IgD-negative memory B cell (primary cell): ENCODE results near the gene ZNF521. TPM values are rescaled to one million over a fixed set of nuclear protein-coding genes. Genes with fewer than 3 reads are reported as not detected.

Experiments used
- H3K27ac Mint-ChIP-seq, 3 donors: one replicate each; pipeline ENCODE4 v1.8.0; 2020 to 2022; ENCODE audit warnings: mild to moderate bottlenecking in 3 of 3, mixed read lengths in 3 of 3, moderate library complexity in 1 of 3
- H3K27me3 Mint-ChIP-seq: one replicate; pipeline ENCODE4 v1.8.0; 2021; ENCODE audit warnings: mixed read lengths
- H3K36me3 Mint-ChIP-seq: one replicate; pipeline ENCODE4 v1.8.0; 2020; ENCODE audit warnings: mild to moderate bottlenecking, mixed read lengths
- H3K4me1 Mint-ChIP-seq, 3 donors: one replicate each; pipeline ENCODE4 v1.8.0; 2020 to 2022; ENCODE audit warnings: mixed read lengths in 3 of 3, mild to moderate bottlenecking in 1 of 3
- H3K4me3 Mint-ChIP-seq, 4 donors: one replicate each; pipeline ENCODE4 v1.8.0; 2020 to 2022; ENCODE audit warnings: mild to moderate bottlenecking in 4 of 4, mixed read lengths in 4 of 4, moderate library complexity in 3 of 4
- H3K9me3 Mint-ChIP-seq, 3 donors: one replicate each; pipeline ENCODE4 v1.8.0; 2020 to 2021; ENCODE audit warnings: mixed read lengths in 3 of 3, mild to moderate bottlenecking in 1 of 3
- polyA plus RNA-seq: library from polyadenylated mRNA; unstranded; fragments of 300-500 nt; fragmentation: Illumina TruSeq; gene quantifications from one replicate; pipeline ENCODE4 v1.2.3, GENCODE V29; 2021

ZNF521 gene
- not detected for polyA plus RNA-seq

GRCh38 chr18:25351777-25352628 lies at the start of gene ZNF521:
ZNF521 (minus strand) TSS chr18:25352166; CDS start chr18:25350946, 1,220 bp downstream.
- H3K27me3 Mint-ChIP-seq, result peaks cover 24% of the 10 kb centered on the region
- peaks cover 0 to 11% (median 2%) of the 10 kb centered on the region in 3 donors for H3K9me3 Mint-ChIP-seq

GRCh38 chr18:25399554-25399953 lies 47.6 kb upstream of the ZNF521 start:
- peaks cover 0 to 10% (median 9%) of the 10 kb centered on the region in 3 donors for H3K9me3 Mint-ChIP-seq
- no peaks in the 10 kb centered on the region for H3K27me3 Mint-ChIP-seq
- no peaks in the 10 kb centered on the region for H3K36me3 Mint-ChIP-seq
- H3K4me3 Mint-ChIP-seq, result no peak overlapping the region
- peaks cover 0 to 2% (median 0%) of the 10 kb centered on the region in 3 donors for H3K4me1 Mint-ChIP-seq
- no peak overlapping the region for H3K27ac Mint-ChIP-seq

More at GRCh38 chr18:25351777-25352628, at the start of gene ZNF521:
- peaks cover 0 to 9% (median 7%) of the 10 kb centered on the region in 3 donors for H3K4me1 Mint-ChIP-seq
- peak within 1 kb of the TSS; percentile 75 to 91 (median 83) for H3K4me3 Mint-ChIP-seq
- H3K27ac Mint-ChIP-seq, result peak within 1 kb of the TSS in 2 of 3 donors; percentile 81 to 92
- no peaks in the 10 kb centered on the region for H3K36me3 Mint-ChIP-seq

GRCh38 chr18:25392192-25392591 lies 40.2 kb upstream of the ZNF521 start:
- Mint-ChIP-seq H3K27me3 (peaks cover 6% of the 10 kb centered on the region), H3K27ac (no peak overlapping the region), H3K9me3 (peaks cover 8 to 19% (median 10%) of the 10 kb centered on the region in 3 donors), H3K4me1 (no peaks in the 10 kb centered on the region), H3K36me3 (no peaks in the 10 kb centered on the region), H3K4me3 (no peak overlapping the region)

GRCh38 chr18:25373432-25374179 lies 21.6 kb upstream of the ZNF521 start:
- no peaks in the 10 kb centered on the region for H3K4me1 Mint-ChIP-seq
- H3K9me3 Mint-ChIP-seq, result no peaks in the 10 kb centered on the region
- no peak overlapping the region for H3K27ac Mint-ChIP-seq
- H3K4me3 Mint-ChIP-seq, result no peak overlapping the region
- H3K36me3 Mint-ChIP-seq, result no peaks in the 10 kb centered on the region
- peaks cover 2% of the 10 kb centered on the region for H3K27me3 Mint-ChIP-seq

- H3K9me3 Mint-ChIP-seq, result no peaks in the 10 kb centered on the region
- peaks cover 2% of the 10 kb centered on the region for H3K27me3 Mint-ChIP-seq
- no peaks in the 10 kb centered on the region for H3K4me1 Mint-ChIP-seq
- no peaks in the 10 kb centered on the region for H3K36me3 Mint-ChIP-seq
- H3K4me3 Mint-ChIP-seq, result no peak overlapping the region
- H3K27ac Mint-ChIP-seq, result no peak overlapping the region
These were observed 18.4 kb upstream of the ZNF521 start for GRCh38 chr18:25370391-25370790.

GRCh38 chr18:25365242-25365641 lies 13.3 kb upstream of the ZNF521 start:
- no peaks in the 10 kb centered on the region for H3K4me1 Mint-ChIP-seq
- no peak overlapping the region for H3K27ac Mint-ChIP-seq
- H3K4me3 Mint-ChIP-seq, result no peak overlapping the region
- H3K36me3 Mint-ChIP-seq, result no peaks in the 10 kb centered on the region
- peaks cover 3% of the 10 kb centered on the region for H3K27me3 Mint-ChIP-seq
- H3K9me3 Mint-ChIP-seq, result peaks cover 0 to 2% (median 0%) of the 10 kb centered on the region in 3 donors

GRCh38 chr18:25364732-25365131 lies 12.8 kb upstream of the ZNF521 start:
- Mint-ChIP-seq H3K4me1 (no peaks in the 10 kb centered on the region), H3K27me3 (peaks cover 3% of the 10 kb centered on the region), H3K4me3 (no peak overlapping the region), H3K36me3 (no peaks in the 10 kb centered on the region), H3K9me3 (peaks cover 0 to 2% (median 0%) of the 10 kb centered on the region in 3 donors), H3K27ac (no peak overlapping the region)

- H3K27me3 Mint-ChIP-seq, result peaks cover 7% of the 10 kb centered on the region
- H3K36me3 Mint-ChIP-seq, result no peaks in the 10 kb centered on the region
- H3K4me3 Mint-ChIP-seq, result no peak overlapping the region
- H3K4me1 Mint-ChIP-seq, result no peaks in the 10 kb centered on the region
- peaks cover 0 to 2% (median 0%) of the 10 kb centered on the region in 3 donors for H3K9me3 Mint-ChIP-seq
- no peak overlapping the region for H3K27ac Mint-ChIP-seq
These were observed 8.4 kb upstream of the ZNF521 start for GRCh38 chr18:25360301-25360899.

- Mint-ChIP-seq H3K9me3 (peaks cover 0 to 8% (median 2%) of the 10 kb centered on the region in 3 donors), H3K27ac (peak overlapping the region in 1 of 3 donors; percentile 81), H3K4me3 (peak overlapping the region in 1 of 4 donors; percentile 75), H3K36me3 (no peaks in the 10 kb centered on the region), H3K27me3 (peaks cover 22% of the 10 kb centered on the region), H3K4me1 (peaks cover 0 to 9% (median 7%) of the 10 kb centered on the region in 3 donors)
These were observed 1.1 kb upstream of the ZNF521 start for GRCh38 chr18:25353080-25353479.

- peak overlapping the region in 1 of 3 donors; percentile 81 for H3K27ac Mint-ChIP-seq
These were observed 651 bp upstream of the ZNF521 start for GRCh38 chr18:25352629-25353005.

GRCh38 chr18:25351280-25351775 lies 638 bp downstream of the ZNF521 start:
- H3K27ac Mint-ChIP-seq, result peak overlapping the region in 2 of 3 donors; percentile 81 to 92
- H3K4me3 Mint-ChIP-seq, result peak overlapping the region; percentile 43 to 91 (median 83)
- H3K27me3 Mint-ChIP-seq, result peaks cover 28% of the 10 kb centered on the region
- no peaks in the 10 kb centered on the region for H3K36me3 Mint-ChIP-seq
- H3K4me1 Mint-ChIP-seq, result peaks cover 0 to 9% (median 7%) of the 10 kb centered on the region in 3 donors
- H3K9me3 Mint-ChIP-seq, result peaks cover 0 to 11% (median 2%) of the 10 kb centered on the region in 3 donors

More at GRCh38 chr18:25352629-25353005, 651 bp upstream of the ZNF521 start:
- no peaks in the 10 kb centered on the region for H3K36me3 Mint-ChIP-seq
- peaks cover 0 to 9% (median 7%) of the 10 kb centered on the region in 3 donors for H3K4me1 Mint-ChIP-seq
- H3K27me3 Mint-ChIP-seq, result peaks cover 22% of the 10 kb centered on the region
- H3K4me3 Mint-ChIP-seq, result peak overlapping the region in 3 of 4 donors; percentile 66 to 79 (median 75)
- H3K9me3 Mint-ChIP-seq, result peaks cover 0 to 8% (median 2%) of the 10 kb centered on the region in 3 donors

- H3K9me3 Mint-ChIP-seq, result peaks cover 0 to 11% (median 2%) of the 10 kb centered on the region in 3 donors
- H3K36me3 Mint-ChIP-seq, result no peaks in the 10 kb centered on the region
- peaks cover 0 to 9% (median 7%) of the 10 kb centered on the region in 3 donors for H3K4me1 Mint-ChIP-seq
- peak overlapping the region; percentile 43 to 93 (median 86) for H3K4me3 Mint-ChIP-seq
- peak overlapping the region; percentile 27 to 92 (median 80) for H3K27ac Mint-ChIP-seq
- peaks cover 28% of the 10 kb centered on the region for H3K27me3 Mint-ChIP-seq
These were observed 1.3 kb downstream of the ZNF521 start for GRCh38 chr18:25350489-25351251.

GRCh38 chr18:25349926-25350487 lies 2.0 kb downstream of the ZNF521 start:
- Mint-ChIP-seq H3K4me1 (peaks cover 0 to 9% (median 7%) of the 10 kb centered on the region in 3 donors), H3K27ac (peak overlapping the region in 1 of 3 donors; percentile 92), H3K9me3 (peaks cover 0 to 11% (median 2%) of the 10 kb centered on the region in 3 donors), H3K36me3 (no peaks in the 10 kb centered on the region), H3K4me3 (peak overlapping the region; percentile 43 to 93 (median 82)), H3K27me3 (peaks cover 28% of the 10 kb centered on the region)
